ENCODE results near the gene PLPPR1. TPM values are rescaled to one million over a fixed set of nuclear protein-coding genes. Genes with fewer than 3 reads are reported as not detected.

PLPPR1 gene
- total RNA-seq, 3 donors from 2014 or later, result not detected

DNA sequence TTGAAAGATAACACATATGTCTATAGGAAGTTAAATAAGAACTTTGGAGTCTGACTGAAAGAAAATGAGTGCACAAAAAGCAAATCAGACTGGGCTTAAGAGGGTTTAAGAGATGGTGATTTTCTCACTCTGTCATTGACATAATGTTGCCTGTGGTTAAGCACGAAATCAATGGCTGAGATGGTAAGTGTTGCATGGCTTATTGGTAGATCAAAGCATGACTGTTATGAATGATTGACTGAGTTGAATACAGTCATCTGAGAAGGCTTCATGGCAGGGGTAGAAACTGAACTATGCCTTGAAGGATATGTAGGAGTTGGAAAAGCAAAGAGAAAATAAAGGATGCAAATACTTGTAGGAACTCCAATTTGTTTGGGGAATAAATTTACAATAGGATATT is 136.6 kb downstream of the PLPPR1 start:
- H3K36me3 Mint-ChIP-seq (ENCODE audit: insufficient read depth), result no peaks in the 10 kb centered on the region

DNA sequence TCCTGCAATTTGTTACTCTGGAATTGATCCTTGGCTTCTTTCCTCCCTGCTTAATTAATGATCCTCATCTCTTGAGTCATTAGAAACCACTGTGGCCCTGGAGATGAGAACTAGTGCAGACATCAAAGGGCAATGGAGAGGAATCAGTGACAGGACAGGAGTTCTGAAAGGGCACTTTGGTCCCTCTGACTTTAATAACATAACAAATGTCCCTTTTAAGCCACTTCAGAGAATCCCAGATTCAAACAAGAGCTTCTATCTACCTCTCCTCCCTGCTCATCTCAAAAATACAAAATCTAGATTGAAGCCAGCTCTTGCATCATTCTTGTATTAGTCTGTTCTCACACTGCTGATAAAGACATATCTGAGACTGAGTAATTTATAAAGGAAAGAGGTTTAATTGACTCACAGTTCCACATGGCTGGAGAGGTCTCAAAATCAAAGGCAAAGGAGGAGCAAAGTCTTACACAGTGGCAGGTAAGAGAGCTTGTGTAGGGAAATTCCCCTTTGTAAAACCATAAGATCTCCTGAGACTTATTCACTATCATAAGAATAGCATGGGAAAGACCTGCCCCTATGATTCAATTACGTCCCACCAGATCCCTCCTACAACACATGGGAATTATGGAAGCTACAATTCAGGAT is 139.1 kb downstream of the PLPPR1 start:
- no peaks in the 10 kb centered on the region for H3K9me3 Mint-ChIP-seq

More for the DNA sequence above, 136.6 kb downstream of the PLPPR1 start:
- H3K27me3 Mint-ChIP-seq (ENCODE audit: low read depth), result no peaks in the 10 kb centered on the region
- no peak overlapping the region for H3K4me3 Mint-ChIP-seq
- no peaks in the 10 kb centered on the region for H3K9me3 Mint-ChIP-seq
- no peak for ATAC-seq
- DNase-seq, result no peak
- H3K4me1 Mint-ChIP-seq (ENCODE audit: low read depth), result no peaks in the 10 kb centered on the region

DNA sequence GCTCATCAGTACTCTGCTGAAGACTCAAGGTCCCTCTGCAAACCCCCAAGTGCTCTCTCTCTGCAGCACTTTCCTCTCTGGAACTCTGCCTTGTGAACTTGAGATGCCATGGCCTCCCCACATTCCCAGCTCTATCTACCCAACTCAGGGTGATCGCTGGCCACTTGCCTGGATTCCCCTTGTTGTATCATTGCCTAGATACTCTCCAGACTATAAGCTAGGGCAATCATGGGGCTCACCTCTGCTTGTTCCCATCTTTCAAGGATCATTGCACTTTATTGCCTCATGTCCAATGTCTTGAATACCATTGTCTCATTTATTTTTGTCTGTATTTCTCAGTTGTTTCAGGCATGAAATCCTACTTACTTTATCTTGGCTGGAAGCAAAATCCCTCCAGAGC is 144.1 kb downstream of the PLPPR1 start:
- DNase-seq, result no peak

More for the DNA sequence above, 139.1 kb downstream of the PLPPR1 start:
- no peaks in the 10 kb centered on the region for H3K36me3 Mint-ChIP-seq (ENCODE audit: insufficient read depth)
- no peaks in the 10 kb centered on the region for H3K4me1 Mint-ChIP-seq (ENCODE audit: low read depth)
- ATAC-seq (no peak), DNase-seq (no peak)
- no peaks in the 10 kb centered on the region for H3K27me3 Mint-ChIP-seq (ENCODE audit: low read depth)
- no peak overlapping the region for H3K4me3 Mint-ChIP-seq

DNA sequence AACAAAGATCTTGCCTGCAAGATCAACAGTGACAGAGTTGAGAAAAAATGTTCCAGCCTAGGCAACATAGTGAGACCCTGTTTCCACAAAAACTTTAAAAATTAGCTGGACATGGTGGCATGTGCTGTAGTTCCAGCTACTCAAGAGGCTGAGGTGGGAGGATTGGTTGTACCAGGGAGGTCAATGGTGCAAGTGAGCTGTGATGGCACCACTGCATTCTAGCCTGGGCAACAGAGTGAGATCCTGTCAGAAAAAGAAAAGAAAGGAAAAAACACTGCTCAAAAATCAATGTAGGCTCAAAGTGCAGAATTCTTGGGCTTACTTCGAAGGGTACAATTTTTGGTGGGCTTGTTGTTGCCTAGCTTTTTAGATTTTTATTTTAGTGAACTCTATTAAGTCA is 145.4 kb downstream of the PLPPR1 start:
- H3K27me3 Mint-ChIP-seq (ENCODE audit: low read depth), result no peaks in the 10 kb centered on the region
- H3K36me3 Mint-ChIP-seq (ENCODE audit: insufficient read depth), result no peaks in the 10 kb centered on the region
- no peak overlapping the region for H3K4me3 Mint-ChIP-seq
- DNase-seq, result no peak
- H3K4me1 Mint-ChIP-seq (ENCODE audit: low read depth), result no peaks in the 10 kb centered on the region
- ATAC-seq, result no peak
- no peaks in the 10 kb centered on the region for H3K9me3 Mint-ChIP-seq

More for the DNA sequence above, 144.1 kb downstream of the PLPPR1 start:
- H3K4me1 Mint-ChIP-seq (ENCODE audit: low read depth), result no peaks in the 10 kb centered on the region
- H3K9me3 Mint-ChIP-seq, result no peaks in the 10 kb centered on the region
- no peaks in the 10 kb centered on the region for H3K36me3 Mint-ChIP-seq (ENCODE audit: insufficient read depth)
- no peak overlapping the region for H3K4me3 Mint-ChIP-seq
- H3K27me3 Mint-ChIP-seq (ENCODE audit: low read depth), result no peaks in the 10 kb centered on the region
- ATAC-seq, result no peak

DNA sequence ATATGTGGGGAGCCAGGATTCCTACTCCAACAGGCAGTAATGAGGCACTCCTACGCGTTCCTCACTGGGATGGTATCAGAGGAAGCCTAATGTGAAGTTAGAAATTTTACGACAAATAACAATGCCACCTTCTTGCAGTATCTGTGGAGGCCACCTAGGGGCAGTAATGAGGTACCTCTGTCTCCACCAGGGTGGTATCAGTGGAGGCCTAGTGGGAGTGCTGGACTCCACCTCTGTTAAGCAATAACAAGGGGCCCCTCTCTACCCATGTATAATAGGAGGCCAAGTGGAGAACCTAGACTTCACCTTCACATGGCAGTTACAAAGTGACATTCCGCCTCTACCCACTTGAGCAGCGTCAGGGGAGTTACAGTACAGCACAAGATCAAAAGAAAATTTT is 147.9 kb downstream of the PLPPR1 start:
- no peaks in the 10 kb centered on the region for H3K36me3 Mint-ChIP-seq (ENCODE audit: insufficient read depth)
- no peak overlapping the region for H3K4me3 Mint-ChIP-seq
- ATAC-seq (no peak), DNase-seq (no peak)
- H3K4me1 Mint-ChIP-seq (ENCODE audit: low read depth), result no peaks in the 10 kb centered on the region
- H3K9me3 Mint-ChIP-seq, result no peaks in the 10 kb centered on the region
- H3K27me3 Mint-ChIP-seq (ENCODE audit: low read depth), result no peaks in the 10 kb centered on the region

DNA sequence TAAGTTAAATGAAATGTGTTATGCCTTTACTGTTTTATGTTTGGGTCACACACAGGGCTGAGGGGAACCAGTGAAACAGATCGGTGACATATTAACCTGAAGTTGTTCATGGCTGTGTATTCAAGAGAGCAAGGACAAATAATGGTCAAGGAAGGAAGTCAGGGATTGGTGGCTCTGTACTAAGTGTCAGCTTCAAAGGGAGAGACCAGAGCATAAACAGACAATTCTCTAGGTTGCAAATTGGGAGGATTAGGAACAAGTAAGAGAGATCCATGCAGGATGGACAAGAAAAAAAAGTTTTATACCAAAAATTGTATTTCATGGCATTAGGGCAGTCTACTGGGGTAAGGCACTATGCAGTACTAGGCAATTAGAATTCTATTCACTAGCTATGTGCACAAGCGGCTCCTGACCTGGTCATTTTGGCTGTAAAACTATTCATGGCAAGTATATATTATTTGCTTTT is 156.3 kb downstream of the PLPPR1 start:
- no peaks in the 10 kb centered on the region for H3K9me3 Mint-ChIP-seq
- no peaks in the 10 kb centered on the region for H3K4me1 Mint-ChIP-seq (ENCODE audit: low read depth)
- ATAC-seq (no peak), DNase-seq (no peak)
- H3K4me3 Mint-ChIP-seq, result no peak overlapping the region
- no peaks in the 10 kb centered on the region for H3K36me3 Mint-ChIP-seq (ENCODE audit: insufficient read depth)
- H3K27me3 Mint-ChIP-seq (ENCODE audit: low read depth), result no peaks in the 10 kb centered on the region

DNA sequence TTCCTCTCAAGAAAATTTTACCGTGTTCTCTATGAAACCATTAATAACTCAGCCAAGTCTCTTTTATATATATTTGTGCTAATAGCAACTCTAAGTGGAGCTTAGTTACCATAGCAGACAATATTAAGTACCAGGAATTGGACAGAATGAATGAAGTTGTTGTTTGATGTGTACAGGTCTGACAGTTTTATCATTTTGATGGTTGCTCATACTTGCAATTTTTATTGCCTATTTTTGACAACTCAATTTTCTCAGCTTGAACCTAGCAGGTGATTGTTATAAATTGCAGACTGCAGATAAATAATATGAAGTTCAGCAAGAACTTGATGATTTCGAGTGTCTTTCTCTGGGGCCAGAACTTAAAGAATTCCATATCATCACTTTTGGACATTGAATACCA is 163.2 kb downstream of the PLPPR1 start:
- H3K9me3 Mint-ChIP-seq, result no peaks in the 10 kb centered on the region
- DNase-seq (no peak), ATAC-seq (no peak)
- no peaks in the 10 kb centered on the region for H3K36me3 Mint-ChIP-seq (ENCODE audit: insufficient read depth)
- H3K27me3 Mint-ChIP-seq (ENCODE audit: low read depth), result no peaks in the 10 kb centered on the region
- H3K4me1 Mint-ChIP-seq (ENCODE audit: low read depth), result no peaks in the 10 kb centered on the region
- H3K4me3 Mint-ChIP-seq, result no peak overlapping the region

DNA sequence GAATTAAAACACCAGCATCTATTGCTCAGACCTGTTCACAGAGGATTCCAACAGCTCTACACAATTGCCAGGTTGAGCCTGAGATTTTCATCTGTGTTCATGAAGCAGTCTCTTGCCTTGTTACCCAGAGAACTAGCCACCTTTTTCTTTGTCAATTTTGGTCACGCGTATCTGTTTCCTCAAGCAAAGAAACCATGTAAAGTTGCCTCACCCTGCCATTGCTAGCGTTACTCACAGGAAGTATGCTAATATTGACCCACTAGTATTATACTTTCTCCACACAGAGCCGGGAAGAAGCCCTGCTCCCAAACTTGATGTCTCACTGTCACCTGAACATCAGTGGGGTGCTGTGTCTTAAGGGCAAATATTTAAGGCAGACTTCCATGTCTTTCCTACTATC is 168.5 kb downstream of the PLPPR1 start:
- H3K9me3 Mint-ChIP-seq, result no peaks in the 10 kb centered on the region
- DNase-seq, result no peak
- no peaks in the 10 kb centered on the region for H3K4me1 Mint-ChIP-seq (ENCODE audit: low read depth)
- H3K4me3 Mint-ChIP-seq, result no peak overlapping the region
- H3K36me3 Mint-ChIP-seq (ENCODE audit: insufficient read depth), result no peaks in the 10 kb centered on the region
- H3K27me3 Mint-ChIP-seq (ENCODE audit: low read depth), result no peaks in the 10 kb centered on the region
- ATAC-seq, result no peak

DNA sequence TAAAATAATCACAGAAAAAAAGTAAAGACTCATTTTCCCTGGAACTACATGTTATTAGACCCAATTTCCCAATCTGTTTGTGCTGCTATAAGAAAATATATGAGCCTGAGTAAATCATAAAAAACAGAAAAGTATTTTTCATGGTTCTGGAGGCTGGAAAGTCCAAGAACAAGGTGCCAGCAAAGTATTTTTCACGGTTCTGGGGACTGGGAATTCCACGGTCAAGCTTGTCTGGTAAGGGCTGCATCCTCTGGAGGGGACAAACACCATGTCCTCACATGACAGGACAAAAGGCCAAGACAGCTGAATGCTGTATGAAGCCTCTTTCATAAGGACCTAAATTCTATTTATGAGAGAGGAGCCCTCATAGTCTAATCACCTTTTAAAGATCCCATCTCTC is 172.3 kb downstream of the PLPPR1 start:
- no peaks in the 10 kb centered on the region for H3K36me3 Mint-ChIP-seq (ENCODE audit: insufficient read depth)
- no peaks in the 10 kb centered on the region for H3K27me3 Mint-ChIP-seq (ENCODE audit: low read depth)
- no peaks in the 10 kb centered on the region for H3K4me1 Mint-ChIP-seq (ENCODE audit: low read depth)
- ATAC-seq, result no peak
- no peak for DNase-seq
- no peak overlapping the region for H3K4me3 Mint-ChIP-seq
- no peaks in the 10 kb centered on the region for H3K9me3 Mint-ChIP-seq

DNA sequence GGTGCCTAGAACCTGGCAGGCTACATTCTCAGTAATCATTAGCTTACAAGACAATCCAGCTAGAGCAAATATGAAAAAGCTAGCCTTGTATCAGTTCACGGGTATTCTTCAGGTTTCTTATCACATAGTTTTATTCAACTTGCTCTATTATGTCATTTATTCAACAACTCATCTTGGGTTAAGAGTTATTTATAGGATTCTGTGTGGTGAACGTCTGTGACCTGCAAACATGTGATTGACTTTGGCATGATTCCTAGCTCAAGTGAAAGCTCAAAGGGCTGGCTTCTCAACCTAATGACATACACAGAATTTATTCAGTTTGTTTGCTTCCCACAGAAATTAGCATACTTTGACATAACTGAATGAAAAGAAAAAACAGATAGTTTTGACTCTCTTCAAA is 173.1 kb downstream of the PLPPR1 start:
- DNase-seq (no peak), ATAC-seq (no peak)
- Mint-ChIP-seq H3K27me3 (ENCODE audit: low read depth) (no peaks in the 10 kb centered on the region), H3K4me3 (no peak overlapping the region), H3K9me3 (no peaks in the 10 kb centered on the region), H3K36me3 (ENCODE audit: insufficient read depth) (no peaks in the 10 kb centered on the region), H3K4me1 (ENCODE audit: low read depth) (no peaks in the 10 kb centered on the region)

DNA sequence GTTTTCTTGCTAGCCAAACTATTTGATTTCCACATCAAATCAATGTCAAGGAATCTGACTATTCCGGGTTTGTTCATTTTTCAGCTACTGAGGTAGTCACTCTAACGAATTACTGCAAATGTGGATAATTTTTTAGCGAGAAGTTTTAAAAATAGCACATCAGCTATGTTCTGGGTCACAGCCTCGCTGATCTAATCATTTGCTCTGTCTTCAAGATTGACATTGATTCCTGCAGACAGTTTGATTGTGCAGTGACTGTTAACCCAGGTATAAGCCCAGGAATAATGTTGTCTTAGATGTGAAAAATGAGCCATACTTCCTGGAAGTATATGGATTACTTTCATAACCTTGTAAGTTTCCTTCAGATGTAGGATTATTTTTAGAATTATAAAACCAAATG is 181.1 kb downstream of the PLPPR1 start:
- peaks cover 1% of the 10 kb centered on the region for H3K27me3 Mint-ChIP-seq (ENCODE audit: low read depth)
- no peaks in the 10 kb centered on the region for H3K36me3 Mint-ChIP-seq (ENCODE audit: insufficient read depth)
- DNase-seq, result no peak
- no peak for ATAC-seq
- no peak overlapping the region for H3K4me3 Mint-ChIP-seq
- no peaks in the 10 kb centered on the region for H3K4me1 Mint-ChIP-seq (ENCODE audit: low read depth)
- no peaks in the 10 kb centered on the region for H3K9me3 Mint-ChIP-seq

DNA sequence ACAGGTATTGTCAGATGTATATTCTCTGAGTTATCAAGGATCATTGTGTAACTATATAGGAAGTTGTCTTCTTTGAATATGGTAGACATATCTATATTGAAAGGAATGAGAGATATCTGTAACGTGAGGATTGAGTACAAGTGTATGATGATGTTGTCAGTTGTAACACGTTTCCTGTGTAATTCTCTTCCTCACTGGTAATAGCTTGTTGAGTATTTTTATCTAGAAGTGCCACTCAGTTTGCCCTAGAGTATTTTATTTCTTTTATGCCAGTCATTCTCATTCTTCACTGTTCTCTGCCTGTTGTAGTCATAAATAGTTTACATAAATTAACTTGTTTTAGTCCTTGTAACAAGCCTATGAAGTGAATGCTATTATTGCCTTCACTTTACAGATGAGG is 184.1 kb downstream of the PLPPR1 start:
- H3K36me3 Mint-ChIP-seq (ENCODE audit: insufficient read depth), result no peaks in the 10 kb centered on the region
- H3K27me3 Mint-ChIP-seq (ENCODE audit: low read depth), result peaks cover 1% of the 10 kb centered on the region
- H3K4me3 Mint-ChIP-seq, result no peak overlapping the region
- ATAC-seq (no peak), DNase-seq (no peak)
- no peaks in the 10 kb centered on the region for H3K4me1 Mint-ChIP-seq (ENCODE audit: low read depth)
- H3K9me3 Mint-ChIP-seq, result no peaks in the 10 kb centered on the region

DNA sequence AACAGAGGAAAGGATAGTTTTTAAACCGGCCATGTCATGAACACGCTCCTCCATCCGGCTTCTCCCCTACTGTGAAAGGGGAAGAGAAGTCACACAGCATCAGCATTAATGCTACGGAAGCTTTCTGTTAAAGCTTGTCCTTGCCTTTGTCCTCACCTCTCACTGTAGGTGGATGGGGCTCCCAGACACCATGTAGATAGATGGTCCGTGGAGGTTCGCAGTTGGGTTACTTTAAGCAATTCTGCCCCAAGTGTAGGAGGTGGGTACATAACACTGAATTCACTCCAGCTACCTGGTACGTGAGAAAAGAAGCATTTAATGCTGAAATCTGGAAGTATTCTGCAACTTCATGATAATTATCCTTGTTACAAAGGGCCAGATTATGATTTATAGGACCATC is 190.5 kb downstream of the PLPPR1 start:
- Mint-ChIP-seq H3K36me3 (ENCODE audit: insufficient read depth) (no peaks in the 10 kb centered on the region), H3K9me3 (no peaks in the 10 kb centered on the region), H3K4me1 (ENCODE audit: low read depth) (no peaks in the 10 kb centered on the region), H3K27me3 (ENCODE audit: low read depth) (peaks cover 5% of the 10 kb centered on the region), H3K4me3 (no peak overlapping the region)
- no peak for DNase-seq
- ATAC-seq, result no peak

DNA sequence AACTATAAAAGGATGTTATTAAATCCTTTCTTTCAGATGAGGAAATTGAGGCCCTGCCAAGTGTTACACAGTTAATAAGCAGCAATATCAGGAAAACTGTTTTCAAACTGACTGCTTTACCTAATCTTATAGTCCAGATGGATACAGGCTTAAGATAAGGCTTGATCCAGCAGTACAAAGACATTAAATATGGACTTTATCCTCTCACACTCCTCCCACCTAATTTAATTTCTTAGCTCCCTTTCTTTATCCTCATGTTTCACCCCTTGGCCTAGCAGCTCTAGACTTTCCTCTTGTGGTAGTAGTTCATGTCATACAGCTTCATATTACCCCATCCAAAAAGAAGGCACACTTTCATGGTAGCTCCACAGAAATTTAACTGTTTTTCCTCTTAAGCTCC is 191.8 kb downstream of the PLPPR1 start:
- H3K9me3 Mint-ChIP-seq, result no peaks in the 10 kb centered on the region
- no peak overlapping the region for H3K4me3 Mint-ChIP-seq
- H3K4me1 Mint-ChIP-seq (ENCODE audit: low read depth), result no peaks in the 10 kb centered on the region
- ATAC-seq (no peak), DNase-seq (no peak)
- no peaks in the 10 kb centered on the region for H3K36me3 Mint-ChIP-seq (ENCODE audit: insufficient read depth)
- peaks cover 5% of the 10 kb centered on the region for H3K27me3 Mint-ChIP-seq (ENCODE audit: low read depth)

DNA sequence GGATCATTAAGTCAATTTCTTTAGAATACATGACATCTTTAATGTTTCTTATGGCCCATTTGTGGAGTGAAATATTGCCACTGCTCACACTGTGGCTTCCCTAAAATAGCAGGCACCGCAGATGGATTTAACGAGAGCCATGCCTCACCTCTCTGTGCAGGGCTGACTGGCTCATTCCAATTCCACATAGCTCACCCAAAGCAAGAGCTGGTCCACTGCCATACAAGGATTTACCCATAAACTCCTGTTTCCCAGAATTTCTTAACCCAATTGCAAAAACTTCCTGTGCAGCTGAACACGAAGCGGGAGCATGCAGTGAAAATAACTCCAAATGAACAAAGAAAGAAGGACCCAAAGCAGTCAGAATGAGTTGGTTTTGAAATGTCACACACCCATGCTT is 196.7 kb downstream of the PLPPR1 start:
- ATAC-seq (no peak), DNase-seq (no peak)
- peaks cover 5% of the 10 kb centered on the region for H3K27me3 Mint-ChIP-seq (ENCODE audit: low read depth)
- H3K4me1 Mint-ChIP-seq (ENCODE audit: low read depth), result no peaks in the 10 kb centered on the region
- no peaks in the 10 kb centered on the region for H3K36me3 Mint-ChIP-seq (ENCODE audit: insufficient read depth)
- H3K9me3 Mint-ChIP-seq, result no peaks in the 10 kb centered on the region
- H3K4me3 Mint-ChIP-seq, result no peak overlapping the region

DNA sequence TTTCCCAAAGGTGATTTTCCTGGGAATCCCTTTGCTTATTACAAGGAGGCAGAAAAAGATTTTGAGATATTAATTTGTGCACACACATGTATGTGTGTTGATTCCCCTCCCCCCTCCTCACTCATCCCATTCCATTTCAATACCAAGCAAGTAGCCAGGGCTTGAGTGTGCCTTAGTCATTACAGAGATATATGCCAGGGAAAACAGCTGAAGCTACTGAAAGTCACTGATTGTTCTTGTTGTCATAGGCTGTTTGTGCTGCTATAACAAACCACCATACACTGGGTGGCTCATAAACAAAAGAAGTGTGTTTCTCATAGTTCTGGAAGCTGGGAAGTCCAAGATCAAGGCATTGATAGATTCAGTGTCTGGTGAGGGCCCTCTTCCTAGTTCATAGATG is 197.6 kb downstream of the PLPPR1 start:
- ATAC-seq (no peak), DNase-seq (no peak)
- Mint-ChIP-seq H3K4me1 (ENCODE audit: low read depth) (no peaks in the 10 kb centered on the region), H3K27me3 (ENCODE audit: low read depth) (peaks cover 2% of the 10 kb centered on the region), H3K36me3 (ENCODE audit: insufficient read depth) (no peaks in the 10 kb centered on the region), H3K4me3 (no peak overlapping the region), H3K9me3 (no peaks in the 10 kb centered on the region)

Data from activated T-cell treated with anti-CD3 and anti-CD28 coated beads, Interleukin-2, amount 50 U/mL, for 4 hours (primary cell).